Astrocyte (in vitro differentiated cells and primary cell): ENCODE results near the gene PRM2. TPM values are rescaled to one million over a fixed set of nuclear protein-coding genes. Genes with fewer than 3 reads are reported as not detected.

Experiments
- DNase-seq: peaks from one replicate; pipeline ENCODE4 v3.0.0-alpha.2; 2010; ENCODE audit warnings: low read depth
- FAIRE-seq: peaks from 2 replicates; lab custom pipeline; 2011; peaks lifted over from hg19 to GRCh38; lab: Jason Lieb, UNC
- H2AFZ ChIP-seq: 2 replicates; pipeline ENCODE4 v1.6.0; 2012; ENCODE audit warnings: low read depth, low read length, inconsistent platforms
- H3K27ac ChIP-seq: 2 replicates; pipeline ENCODE4 v1.5.1; 2011; ENCODE audit warnings: low read depth, low read length, inconsistent platforms
- H3K27me3 ChIP-seq: 2 replicates; pipeline ENCODE4 v1.6.0; 2011; ENCODE audit warnings: low read length, inconsistent platforms; ENCODE audit not compliant: insufficient read depth
- H3K36me3 ChIP-seq: 2 replicates; pipeline ENCODE4 v1.5.1; 2011; ENCODE audit warnings: low read length, inconsistent platforms; ENCODE audit not compliant: insufficient read depth
- H3K4me1 ChIP-seq: 2 replicates; pipeline ENCODE4 v1.5.1; 2011; ENCODE audit warnings: low read length, inconsistent platforms; ENCODE audit not compliant: insufficient read depth
- H3K4me2 ChIP-seq: 2 replicates; pipeline ENCODE4 v1.6.0; 2012; ENCODE audit warnings: low read length, inconsistent platforms
- H3K4me3 ChIP-seq: 2 replicates; pipeline ENCODE4 v1.5.1; 2011; ENCODE audit warnings: low read depth, mild to moderate bottlenecking, low read length, inconsistent platforms; ENCODE audit not compliant: insufficient read depth
- H3K79me2 ChIP-seq: 2 replicates; pipeline ENCODE4 v1.6.0; 2012; ENCODE audit warnings: mild to moderate bottlenecking, low read length, inconsistent platforms; ENCODE audit not compliant: insufficient read depth
- H3K9ac ChIP-seq: 2 replicates; pipeline ENCODE4 v1.6.0; 2012; ENCODE audit warnings: mild to moderate bottlenecking, low read length, inconsistent platforms
- H3K9me3 ChIP-seq: 2 replicates; pipeline ENCODE4 v1.5.1; 2012; ENCODE audit warnings: low read depth, mild to moderate bottlenecking, low read length, inconsistent platforms; ENCODE audit not compliant: insufficient read depth
- H4K20me1 ChIP-seq: 2 replicates; pipeline ENCODE4 v1.6.0; 2012; ENCODE audit warnings: low read length, inconsistent platforms; ENCODE audit not compliant: insufficient read depth
- H3K27ac Mint-ChIP-seq: one replicate; pipeline ENCODE4 v1.8.0; 2021; ENCODE audit warnings: mild to moderate bottlenecking, mixed read lengths; ENCODE audit not compliant: unreplicated experiment
- H3K27me3 Mint-ChIP-seq: one replicate; pipeline ENCODE4 v1.8.0; 2021; ENCODE audit warnings: low read depth, mixed read lengths; ENCODE audit not compliant: unreplicated experiment
- H3K36me3 Mint-ChIP-seq: one replicate; pipeline ENCODE4 v1.8.0; 2021; ENCODE audit warnings: low read depth, mixed read lengths; ENCODE audit not compliant: unreplicated experiment
- H3K4me1 Mint-ChIP-seq: one replicate; pipeline ENCODE4 v1.8.0; 2021; ENCODE audit warnings: low read depth, mixed read lengths; ENCODE audit not compliant: unreplicated experiment
- H3K4me3 Mint-ChIP-seq: one replicate; pipeline ENCODE4 v1.8.0; 2021; ENCODE audit warnings: mild to moderate bottlenecking, moderate library complexity, mixed read lengths; ENCODE audit not compliant: unreplicated experiment
- H3K9me3 Mint-ChIP-seq: one replicate; pipeline ENCODE4 v1.8.0; 2021; ENCODE audit warnings: mild to moderate bottlenecking, mixed read lengths; ENCODE audit not compliant: unreplicated experiment
- EZH2 ChIP-seq: IDR thresholded peaks from 2 replicates; pipeline ENCODE4 v1.6.1; 2012; ENCODE audit warnings: mild to moderate bottlenecking, low read length, inconsistent platforms; ENCODE audit not compliant: insufficient read depth
- total RNA-seq: library from RNA; stranded (reverse); gene quantifications from 2 replicates; pipeline ENCODE4 v1.2.1, GENCODE V29; 2021
- TF ChIP-seq, protein P1 (sequence below): IDR thresholded peaks from 2 replicates; pipeline ENCODE4 v1.5.1; 2011; ENCODE audit warnings: low read depth, mild to moderate bottlenecking, inconsistent platforms, low read length, moderate library complexity; ENCODE audit not compliant: insufficient read depth

Gene PRM2
- total RNA-seq, 1 donor from 2014 or later = not detected

DNA sequence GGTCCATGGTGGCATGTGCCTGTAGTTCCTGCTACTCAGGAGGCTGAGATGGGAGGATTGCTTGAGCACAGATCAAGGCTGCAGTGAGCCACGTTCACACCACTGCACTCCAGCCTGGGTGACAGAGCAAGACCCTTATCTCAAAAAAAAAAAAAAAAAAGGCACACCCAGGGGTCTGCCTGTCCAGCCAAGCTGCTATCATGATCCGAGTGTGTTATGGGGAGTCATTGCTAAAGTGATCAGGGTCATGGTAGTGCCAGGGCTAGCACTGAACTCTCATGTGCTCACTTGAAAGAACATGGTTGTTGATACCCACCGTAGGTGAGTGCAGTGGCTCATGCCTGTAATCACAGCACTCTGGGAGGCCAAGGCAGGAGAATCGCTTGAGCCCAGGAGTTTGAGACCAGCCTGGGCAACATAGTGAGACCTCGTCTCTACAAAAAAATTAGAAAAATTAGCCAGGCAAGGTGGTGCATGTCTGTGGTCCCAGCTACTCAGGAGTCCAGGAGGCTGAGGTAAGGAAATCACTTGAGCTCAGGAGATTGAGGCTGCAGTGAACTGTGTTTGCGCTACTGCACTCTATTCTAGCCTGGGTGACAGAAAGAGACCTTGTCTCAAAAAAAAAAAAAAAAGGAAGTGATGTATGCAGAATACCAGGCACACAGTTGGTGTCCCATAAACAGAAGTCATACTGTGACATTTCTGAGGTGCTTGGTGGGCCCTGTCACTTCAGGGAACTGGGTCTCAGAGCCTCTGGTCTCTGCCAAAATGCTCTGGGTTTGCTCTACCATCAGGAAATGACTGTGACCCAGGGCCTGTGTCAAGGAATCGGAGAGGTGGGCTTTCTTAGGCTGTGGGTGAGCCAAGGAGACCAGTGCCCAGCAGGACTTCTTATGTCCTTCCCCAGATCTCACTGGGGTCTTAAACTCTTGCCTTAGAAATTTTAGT, 2.7 kb upstream of the PRM2 start:
- Histone ChIP-seq H3K79me2 (no peaks in the 10 kb centered on the region), H3K27me3 (peaks cover 8% of the 10 kb centered on the region), H3K4me3 (no peak overlapping the region), H3K9me3 (no peaks in the 10 kb centered on the region), H3K4me2 (no peak overlapping the region), H3K27ac (no peak overlapping the region), H2AFZ (no peak overlapping the region), H3K4me1 (no peaks in the 10 kb centered on the region), H3K9ac (no peak overlapping the region), H4K20me1 (no peaks in the 10 kb centered on the region), H3K36me3 (no peaks in the 10 kb centered on the region)
- no peak for TF ChIP-seq EZH2
- TF ChIP-seq, protein P1, sequence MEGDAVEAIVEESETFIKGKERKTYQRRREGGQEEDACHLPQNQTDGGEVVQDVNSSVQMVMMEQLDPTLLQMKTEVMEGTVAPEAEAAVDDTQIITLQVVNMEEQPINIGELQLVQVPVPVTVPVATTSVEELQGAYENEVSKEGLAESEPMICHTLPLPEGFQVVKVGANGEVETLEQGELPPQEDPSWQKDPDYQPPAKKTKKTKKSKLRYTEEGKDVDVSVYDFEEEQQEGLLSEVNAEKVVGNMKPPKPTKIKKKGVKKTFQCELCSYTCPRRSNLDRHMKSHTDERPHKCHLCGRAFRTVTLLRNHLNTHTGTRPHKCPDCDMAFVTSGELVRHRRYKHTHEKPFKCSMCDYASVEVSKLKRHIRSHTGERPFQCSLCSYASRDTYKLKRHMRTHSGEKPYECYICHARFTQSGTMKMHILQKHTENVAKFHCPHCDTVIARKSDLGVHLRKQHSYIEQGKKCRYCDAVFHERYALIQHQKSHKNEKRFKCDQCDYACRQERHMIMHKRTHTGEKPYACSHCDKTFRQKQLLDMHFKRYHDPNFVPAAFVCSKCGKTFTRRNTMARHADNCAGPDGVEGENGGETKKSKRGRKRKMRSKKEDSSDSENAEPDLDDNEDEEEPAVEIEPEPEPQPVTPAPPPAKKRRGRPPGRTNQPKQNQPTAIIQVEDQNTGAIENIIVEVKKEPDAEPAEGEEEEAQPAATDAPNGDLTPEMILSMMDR = no peak
- peaks cover 31% of the 10 kb centered on the region for H3K27me3 Mint-ChIP-seq
- DNase-seq (no peak), FAIRE-seq (no peak)
- H3K36me3 Mint-ChIP-seq = peaks cover 2% of the 10 kb centered on the region
- H3K27ac Mint-ChIP-seq = no peak overlapping the region
- H3K4me3 Mint-ChIP-seq = no peak overlapping the region
- peaks cover 8% of the 10 kb centered on the region for H3K9me3 Mint-ChIP-seq
- peaks cover 2% of the 10 kb centered on the region for H3K4me1 Mint-ChIP-seq

DNA sequence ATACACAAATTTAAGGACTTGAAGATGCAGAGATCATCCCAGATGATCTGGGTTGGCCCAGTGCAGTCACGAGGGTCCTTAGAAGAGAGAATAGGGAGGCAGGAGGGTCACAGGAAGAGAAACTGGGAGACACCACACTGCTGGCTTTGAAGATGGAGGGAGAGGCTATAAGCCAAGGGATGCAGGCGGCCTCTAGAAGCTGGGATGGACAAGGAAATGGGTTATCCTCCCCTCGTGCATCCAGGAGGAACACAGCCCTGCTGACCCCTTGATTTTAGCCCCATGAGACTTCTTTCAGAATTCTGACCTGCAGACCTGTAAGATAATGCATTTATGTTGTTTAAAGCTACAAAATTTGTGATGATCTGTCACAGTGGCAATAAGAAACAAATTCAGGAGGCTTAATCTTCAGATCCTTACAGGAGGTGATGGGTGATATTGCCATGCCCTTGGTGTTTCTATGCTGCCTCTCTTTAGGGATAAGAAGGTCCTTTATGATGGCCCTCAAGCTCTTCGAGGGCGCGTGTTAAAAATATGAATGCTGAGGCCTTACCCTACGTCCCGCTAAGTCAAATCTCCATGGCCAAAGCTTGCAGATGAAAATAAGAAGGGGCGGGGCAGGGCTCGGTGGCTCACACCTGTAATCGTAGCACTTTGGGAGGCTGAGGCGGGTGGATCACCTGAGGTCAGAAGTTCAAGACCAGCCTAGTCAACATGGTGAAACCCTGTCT, 1.5 kb upstream of the PRM2 start:
- H3K79me2 ChIP-seq = no peaks in the 10 kb centered on the region
- TF ChIP-seq, protein P1 = no peak
- TF ChIP-seq EZH2 = no peak

More for the DNA sequence above, 1.5 kb upstream of the PRM2 start:
- DNase-seq = no peak
- Histone ChIP-seq H3K4me1 (no peaks in the 10 kb centered on the region), H3K36me3 (no peaks in the 10 kb centered on the region), H3K27me3 (peaks cover 2% of the 10 kb centered on the region), H3K4me2 (no peak overlapping the region), H4K20me1 (no peaks in the 10 kb centered on the region), H3K27ac (no peak overlapping the region), H2AFZ (no peak overlapping the region), H3K4me3 (no peak overlapping the region), H3K9ac (no peak overlapping the region), H3K9me3 (no peaks in the 10 kb centered on the region)
- peaks cover 2% of the 10 kb centered on the region for H3K36me3 Mint-ChIP-seq
- no peak overlapping the region for H3K27ac Mint-ChIP-seq
- H3K27me3 Mint-ChIP-seq = peaks cover 29% of the 10 kb centered on the region
- H3K4me1 Mint-ChIP-seq = peaks cover 4% of the 10 kb centered on the region
- no peak overlapping the region for H3K4me3 Mint-ChIP-seq
- no peak for FAIRE-seq
- peaks cover 7% of the 10 kb centered on the region for H3K9me3 Mint-ChIP-seq
